HEK293 (cell line): Measurements from ENCODE around the gene PPP4R4.
A peak's percentile ranks its signal among the peaks of the same experiment; 100 is the strongest.

ENCODE experiments used
- EGR2 ChIP-seq: fragments of 450-650 bp; formaldehyde crosslinking; IDR thresholded peaks from 2 replicates; pipeline ENCODE4 v1.5.1; 2016; ENCODE audit warnings: low read depth, missing biosample characterization, missing genetic modification characterization
- GLIS2 ChIP-seq: fragments of 450-650 bp; formaldehyde crosslinking; IDR thresholded peaks from 2 replicates; pipeline ENCODE4 v1.5.1; 2016; ENCODE audit warnings: missing biosample characterization, missing genetic modification characterization
- OSR2 ChIP-seq: fragments of 450-650 bp; formaldehyde crosslinking; IDR thresholded peaks from 2 replicates; pipeline ENCODE4 v1.5.1; 2016; ENCODE audit warnings: missing biosample characterization, missing genetic modification characterization
- SCRT1 ChIP-seq: fragments of 450-650 bp; formaldehyde crosslinking; IDR thresholded peaks from 2 replicates; pipeline ENCODE4 v1.5.1; 2016; ENCODE audit warnings: missing biosample characterization, missing genetic modification characterization, borderline replicate concordance
- ZFHX2 ChIP-seq: fragments of 450-650 bp; formaldehyde crosslinking; conservative IDR thresholded peaks from 2 replicates; pipeline ENCODE4 v1.5.1; 2016; ENCODE audit warnings: missing biosample characterization, missing genetic modification characterization
- ZNF133 ChIP-seq: fragments of 450-650 bp; formaldehyde crosslinking; IDR thresholded peaks from 2 replicates; pipeline ENCODE4 v1.5.1; 2016; ENCODE audit warnings: missing biosample characterization, missing genetic modification characterization
- ZNF157 ChIP-seq: fragments of 450-650 bp; formaldehyde crosslinking; IDR thresholded peaks from 2 replicates; pipeline ENCODE4 v1.5.1; 2016; ENCODE audit warnings: missing biosample characterization, missing genetic modification characterization
- ZNF2 ChIP-seq: fragments of 450-650 bp; formaldehyde crosslinking; IDR thresholded peaks from 2 replicates; pipeline ENCODE4 v1.5.1; 2016; ENCODE audit warnings: missing biosample characterization, missing genetic modification characterization
- ZNF214 ChIP-seq: fragments of 450-650 bp; formaldehyde crosslinking; IDR thresholded peaks from 2 replicates; pipeline ENCODE4 v1.5.1; 2017; ENCODE audit warnings: missing biosample characterization, mild to moderate bottlenecking, missing genetic modification characterization, borderline replicate concordance
- ZNF302 ChIP-seq: fragments of 450-650 bp; formaldehyde crosslinking; IDR thresholded peaks from 2 replicates; pipeline ENCODE4 v1.5.1; 2016; ENCODE audit warnings: missing biosample characterization, missing genetic modification characterization, low read depth
- ZNF366 ChIP-seq: fragments of 450-650 bp; formaldehyde crosslinking; conservative IDR thresholded peaks from 2 replicates; pipeline ENCODE4 v1.5.1; 2016; ENCODE audit warnings: missing biosample characterization, missing genetic modification characterization
- ZNF391 ChIP-seq: fragments of 450-650 bp; formaldehyde crosslinking; IDR thresholded peaks from 2 replicates; pipeline ENCODE4 v1.5.1; 2016; ENCODE audit warnings: low read depth, missing biosample characterization, missing genetic modification characterization, borderline replicate concordance
- ZNF426 ChIP-seq: fragments of 450-650 bp; formaldehyde crosslinking; IDR thresholded peaks from 2 replicates; pipeline ENCODE4 v1.5.1; 2017; ENCODE audit warnings: missing biosample characterization, missing genetic modification characterization, mild to moderate bottlenecking, inconsistent platforms, moderate library complexity
- ZNF514 ChIP-seq: fragments of 450-650 bp; formaldehyde crosslinking; IDR thresholded peaks from 2 replicates; pipeline ENCODE4 v1.5.1; 2016; ENCODE audit warnings: missing biosample characterization, missing genetic modification characterization
- ZNF629 ChIP-seq: fragments of 450-650 bp; formaldehyde crosslinking; IDR thresholded peaks from 2 replicates; pipeline ENCODE4 v1.5.1; 2017; ENCODE audit warnings: missing biosample characterization, missing genetic modification characterization
- ZNF654 ChIP-seq: fragments of 450-650 bp; formaldehyde crosslinking; IDR thresholded peaks from 2 replicates; pipeline ENCODE4 v1.5.1; 2016; ENCODE audit warnings: low read depth, missing biosample characterization, missing genetic modification characterization
- ZNF658 ChIP-seq: fragments of 450-650 bp; formaldehyde crosslinking; IDR thresholded peaks from 2 replicates; pipeline ENCODE4; 2016; ENCODE audit warnings: missing biosample characterization, missing genetic modification characterization
- ZNF707 ChIP-seq: fragments of 450-650 bp; formaldehyde crosslinking; IDR thresholded peaks from 2 replicates; pipeline ENCODE4 v1.5.1; 2016; ENCODE audit warnings: missing biosample characterization, missing genetic modification characterization
- ZNF747 ChIP-seq: fragments of 450-650 bp; formaldehyde crosslinking; IDR thresholded peaks from 2 replicates; pipeline ENCODE4 v1.5.1; 2016; ENCODE audit warnings: missing biosample characterization, missing genetic modification characterization
- ZNF791 ChIP-seq: fragments of 450-650 bp; formaldehyde crosslinking; IDR thresholded peaks from 2 replicates; pipeline ENCODE4 v1.5.1; 2016; ENCODE audit warnings: missing biosample characterization, missing genetic modification characterization
- TF ChIP-seq, protein P1 (sequence below): fragments of 450-650 bp; formaldehyde crosslinking; IDR thresholded peaks from 2 replicates; pipeline ENCODE4 v1.5.1; 2016; ENCODE audit warnings: missing biosample characterization, missing genetic modification characterization
- TF ChIP-seq, protein P2 (sequence below): fragments of 450-650 bp; IDR thresholded peaks from 2 replicates; pipeline ENCODE4 v1.5.1; 2018; ENCODE audit warnings: missing biosample characterization, mild to moderate bottlenecking, missing genetic modification characterization
- TF ChIP-seq, protein P3 (sequence below): fragments of 450-650 bp; formaldehyde crosslinking; IDR thresholded peaks from 2 replicates; pipeline ENCODE4 v1.5.1; 2016; ENCODE audit warnings: missing biosample characterization, missing genetic modification characterization
- TF ChIP-seq, protein P4 (sequence below): fragments of 450-650 bp; formaldehyde crosslinking; IDR thresholded peaks from 2 replicates; pipeline ENCODE4 v1.5.1; 2016; ENCODE audit warnings: missing biosample characterization, missing genetic modification characterization
- TF ChIP-seq, protein P5 (sequence below): fragments of 450-650 bp; formaldehyde crosslinking; IDR thresholded peaks from 2 replicates; pipeline ENCODE4 v1.5.1; 2016; ENCODE audit warnings: missing biosample characterization, missing genetic modification characterization
- TF ChIP-seq, protein P6 (sequence below): fragments of 450-650 bp; formaldehyde crosslinking; IDR thresholded peaks from 2 replicates; pipeline ENCODE4 v1.5.1; 2016; ENCODE audit warnings: missing biosample characterization, missing genetic modification characterization, borderline replicate concordance

The PPP4R4 gene

DNA sequence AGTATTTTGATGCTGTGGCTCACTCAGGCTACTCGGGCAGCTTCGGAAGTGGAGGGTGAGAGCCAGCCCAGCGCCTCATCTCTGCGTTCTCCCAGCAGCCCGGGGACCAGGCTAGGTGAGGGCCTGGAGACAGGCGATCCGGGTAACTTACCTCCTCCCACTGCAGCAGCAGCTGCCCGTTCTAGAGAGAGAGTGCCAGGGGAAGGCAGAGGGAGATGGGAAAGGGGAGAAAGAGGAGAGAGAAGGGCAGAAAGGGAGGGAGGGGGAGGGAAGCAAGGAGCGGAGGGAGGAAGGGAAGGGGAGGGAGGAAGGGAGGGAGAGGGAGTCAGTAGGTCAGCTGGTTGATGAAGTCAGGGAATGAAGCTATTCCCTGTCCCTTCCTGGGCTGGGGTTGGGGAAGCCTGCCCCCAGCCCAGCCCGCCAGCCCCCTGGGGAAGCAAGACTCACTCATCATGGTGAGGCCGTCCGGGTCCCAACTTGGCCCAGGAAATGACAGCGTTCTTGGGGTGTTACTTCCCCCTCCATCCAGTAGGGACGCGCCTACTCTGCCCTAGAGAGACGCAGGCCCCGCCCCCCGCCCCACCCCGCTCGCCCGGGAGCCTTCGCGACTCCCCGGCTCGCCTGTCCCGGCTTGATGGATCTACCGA lies 44.9 kb upstream of the PPP4R4 start, which contains the start of gene IFI27L2 (continued):
- no peak for TF ChIP-seq SCRT1 (tag by site-specific recombination)
- no peak for TF ChIP-seq ZNF391 (tag by site-specific recombination)
- 0 out of 2 replicates have a peak, but pooled peaks have one; percentile 11 for TF ChIP-seq ZFHX2 (tag by site-specific recombination)
- TF ChIP-seq ZNF707: no peak
- TF ChIP-seq ZNF791: no peak
- TF ChIP-seq, protein P1, sequence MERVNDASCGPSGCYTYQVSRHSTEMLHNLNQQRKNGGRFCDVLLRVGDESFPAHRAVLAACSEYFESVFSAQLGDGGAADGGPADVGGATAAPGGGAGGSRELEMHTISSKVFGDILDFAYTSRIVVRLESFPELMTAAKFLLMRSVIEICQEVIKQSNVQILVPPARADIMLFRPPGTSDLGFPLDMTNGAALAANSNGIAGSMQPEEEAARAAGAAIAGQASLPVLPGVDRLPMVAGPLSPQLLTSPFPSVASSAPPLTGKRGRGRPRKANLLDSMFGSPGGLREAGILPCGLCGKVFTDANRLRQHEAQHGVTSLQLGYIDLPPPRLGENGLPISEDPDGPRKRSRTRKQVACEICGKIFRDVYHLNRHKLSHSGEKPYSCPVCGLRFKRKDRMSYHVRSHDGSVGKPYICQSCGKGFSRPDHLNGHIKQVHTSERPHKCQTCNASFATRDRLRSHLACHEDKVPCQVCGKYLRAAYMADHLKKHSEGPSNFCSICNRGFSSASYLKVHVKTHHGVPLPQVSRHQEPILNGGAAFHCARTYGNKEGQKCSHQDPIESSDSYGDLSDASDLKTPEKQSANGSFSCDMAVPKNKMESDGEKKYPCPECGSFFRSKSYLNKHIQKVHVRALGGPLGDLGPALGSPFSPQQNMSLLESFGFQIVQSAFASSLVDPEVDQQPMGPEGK (tag by site-specific recombination): peak; percentile 82
- TF ChIP-seq ZNF426: no peak
- TF ChIP-seq, protein P2, sequence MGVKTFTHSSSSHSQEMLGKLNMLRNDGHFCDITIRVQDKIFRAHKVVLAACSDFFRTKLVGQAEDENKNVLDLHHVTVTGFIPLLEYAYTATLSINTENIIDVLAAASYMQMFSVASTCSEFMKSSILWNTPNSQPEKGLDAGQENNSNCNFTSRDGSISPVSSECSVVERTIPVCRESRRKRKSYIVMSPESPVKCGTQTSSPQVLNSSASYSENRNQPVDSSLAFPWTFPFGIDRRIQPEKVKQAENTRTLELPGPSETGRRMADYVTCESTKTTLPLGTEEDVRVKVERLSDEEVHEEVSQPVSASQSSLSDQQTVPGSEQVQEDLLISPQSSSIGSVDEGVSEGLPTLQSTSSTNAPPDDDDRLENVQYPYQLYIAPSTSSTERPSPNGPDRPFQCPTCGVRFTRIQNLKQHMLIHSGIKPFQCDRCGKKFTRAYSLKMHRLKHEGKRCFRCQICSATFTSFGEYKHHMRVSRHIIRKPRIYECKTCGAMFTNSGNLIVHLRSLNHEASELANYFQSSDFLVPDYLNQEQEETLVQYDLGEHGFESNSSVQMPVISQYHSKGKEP (tag by site-specific recombination): no peak
- TF ChIP-seq ZNF658 (tag by site-specific recombination): no peak
- TF ChIP-seq ZNF302 (tag by site-specific recombination): no peak
- TF ChIP-seq GLIS2 (tag by site-specific recombination): peak; percentile 79
- no peak for TF ChIP-seq ZNF214 (tag by site-specific recombination)
- TF ChIP-seq ZNF514: no peak
- peak; percentile 54 for TF ChIP-seq ZNF629 (tag by site-specific recombination)
- no peak for TF ChIP-seq ZNF747 (tag by site-specific recombination)
- TF ChIP-seq EGR2: no peak
- TF ChIP-seq ZNF133: no peak
- TF ChIP-seq, protein P3, sequence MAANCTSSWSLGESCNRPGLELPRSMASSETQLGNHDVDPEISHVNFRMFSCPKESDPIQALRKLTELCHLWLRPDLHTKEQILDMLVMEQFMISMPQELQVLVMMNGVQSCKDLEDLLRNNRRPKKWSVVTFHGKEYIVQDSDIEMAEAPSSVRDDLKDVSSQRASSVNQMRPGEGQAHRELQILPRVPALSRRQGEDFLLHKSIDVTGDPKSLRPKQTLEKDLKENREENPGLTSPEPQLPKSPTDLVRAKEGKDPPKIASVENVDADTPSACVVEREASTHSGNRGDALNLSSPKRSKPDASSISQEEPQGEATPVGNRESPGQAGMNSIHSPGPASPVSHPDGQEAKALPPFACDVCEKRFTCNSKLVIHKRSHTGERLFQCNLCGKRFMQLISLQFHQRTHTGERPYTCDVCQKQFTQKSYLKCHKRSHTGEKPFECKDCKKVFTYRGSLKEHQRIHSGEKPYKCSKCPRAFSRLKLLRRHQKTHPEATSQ (tag by site-specific recombination): no peak
- TF ChIP-seq OSR2 (tag by site-specific recombination): no peak
- no peak for TF ChIP-seq ZNF654 (tag by site-specific recombination)
- no peak for TF ChIP-seq ZNF157 (tag by site-specific recombination)
- TF ChIP-seq, protein P4, sequence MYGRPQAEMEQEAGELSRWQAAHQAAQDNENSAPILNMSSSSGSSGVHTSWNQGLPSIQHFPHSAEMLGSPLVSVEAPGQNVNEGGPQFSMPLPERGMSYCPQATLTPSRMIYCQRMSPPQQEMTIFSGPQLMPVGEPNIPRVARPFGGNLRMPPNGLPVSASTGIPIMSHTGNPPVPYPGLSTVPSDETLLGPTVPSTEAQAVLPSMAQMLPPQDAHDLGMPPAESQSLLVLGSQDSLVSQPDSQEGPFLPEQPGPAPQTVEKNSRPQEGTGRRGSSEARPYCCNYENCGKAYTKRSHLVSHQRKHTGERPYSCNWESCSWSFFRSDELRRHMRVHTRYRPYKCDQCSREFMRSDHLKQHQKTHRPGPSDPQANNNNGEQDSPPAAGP: peak; percentile 36; the same call in 1 of the 2 replicates
- peak; percentile 79 for TF ChIP-seq ZNF366
- TF ChIP-seq, protein P5, sequence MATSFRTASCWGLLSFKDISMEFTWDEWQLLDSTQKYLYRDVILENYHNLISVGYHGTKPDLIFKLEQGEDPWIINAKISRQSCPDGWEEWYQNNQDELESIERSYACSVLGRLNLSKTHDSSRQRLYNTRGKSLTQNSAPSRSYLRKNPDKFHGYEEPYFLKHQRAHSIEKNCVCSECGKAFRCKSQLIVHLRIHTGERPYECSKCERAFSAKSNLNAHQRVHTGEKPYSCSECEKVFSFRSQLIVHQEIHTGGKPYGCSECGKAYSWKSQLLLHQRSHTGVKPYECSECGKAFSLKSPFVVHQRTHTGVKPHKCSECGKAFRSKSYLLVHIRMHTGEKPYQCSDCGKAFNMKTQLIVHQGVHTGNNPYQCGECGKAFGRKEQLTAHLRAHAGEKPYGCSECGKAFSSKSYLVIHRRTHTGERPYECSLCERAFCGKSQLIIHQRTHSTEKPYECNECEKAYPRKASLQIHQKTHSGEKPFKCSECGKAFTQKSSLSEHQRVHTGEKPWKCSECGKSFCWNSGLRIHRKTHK: no peak
- no peak for TF ChIP-seq ZNF2 (tag by site-specific recombination)
- TF ChIP-seq, protein P6, sequence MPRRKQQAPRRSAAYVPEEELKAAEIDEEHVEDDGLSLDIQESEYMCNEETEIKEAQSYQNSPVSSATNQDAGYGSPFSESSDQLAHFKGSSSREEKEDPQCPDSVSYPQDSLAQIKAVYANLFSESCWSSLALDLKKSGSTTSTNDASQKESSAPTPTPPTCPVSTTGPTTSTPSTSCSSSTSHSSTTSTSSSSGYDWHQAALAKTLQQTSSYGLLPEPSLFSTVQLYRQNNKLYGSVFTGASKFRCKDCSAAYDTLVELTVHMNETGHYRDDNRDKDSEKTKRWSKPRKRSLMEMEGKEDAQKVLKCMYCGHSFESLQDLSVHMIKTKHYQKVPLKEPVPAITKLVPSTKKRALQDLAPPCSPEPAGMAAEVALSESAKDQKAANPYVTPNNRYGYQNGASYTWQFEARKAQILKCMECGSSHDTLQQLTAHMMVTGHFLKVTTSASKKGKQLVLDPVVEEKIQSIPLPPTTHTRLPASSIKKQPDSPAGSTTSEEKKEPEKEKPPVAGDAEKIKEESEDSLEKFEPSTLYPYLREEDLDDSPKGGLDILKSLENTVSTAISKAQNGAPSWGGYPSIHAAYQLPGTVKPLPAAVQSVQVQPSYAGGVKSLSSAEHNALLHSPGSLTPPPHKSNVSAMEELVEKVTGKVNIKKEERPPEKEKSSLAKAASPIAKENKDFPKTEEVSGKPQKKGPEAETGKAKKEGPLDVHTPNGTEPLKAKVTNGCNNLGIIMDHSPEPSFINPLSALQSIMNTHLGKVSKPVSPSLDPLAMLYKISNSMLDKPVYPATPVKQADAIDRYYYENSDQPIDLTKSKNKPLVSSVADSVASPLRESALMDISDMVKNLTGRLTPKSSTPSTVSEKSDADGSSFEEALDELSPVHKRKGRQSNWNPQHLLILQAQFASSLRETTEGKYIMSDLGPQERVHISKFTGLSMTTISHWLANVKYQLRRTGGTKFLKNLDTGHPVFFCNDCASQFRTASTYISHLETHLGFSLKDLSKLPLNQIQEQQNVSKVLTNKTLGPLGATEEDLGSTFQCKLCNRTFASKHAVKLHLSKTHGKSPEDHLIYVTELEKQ (tag by site-specific recombination): no peak
